RWPE1 (cell line): ENCODE results near the gene NEURL1B.

ENCODE experiments used
- CTCF ChIA-PET: fragments of 350-600 bp; sonication (Branson Sonifier 250); formaldehyde crosslinking; extraction: SDS; loops from one replicate; lab custom pipeline; 2021; lab: Yijun Ruan, JAX
- POLR2A ChIA-PET: fragments of 400-600 bp; formaldehyde crosslinking; extraction: SDS; loops from one replicate; lab custom pipeline; 2020; ENCODE audit warnings: antibody characterized with exemption; ENCODE audit not compliant: low non-redundant PET; lab: Yijun Ruan, JAX
- DNase-seq: peaks from one replicate; pipeline ENCODE4 v3.0.0; 2012; ENCODE audit warnings: low spot score
- H3K27ac ChIP-seq: fragments of 450-650 bp; 2 replicates; pipeline ENCODE4 v1.5.1; 2017
- TF ChIP-seq, protein P1 (sequence below): fragments of 450-650 bp; conservative IDR thresholded peaks from 2 replicates; pipeline ENCODE4 v1.5.1; 2017; ENCODE audit warnings: low read depth, mild to moderate bottlenecking

The NEURL1B gene

DNA sequence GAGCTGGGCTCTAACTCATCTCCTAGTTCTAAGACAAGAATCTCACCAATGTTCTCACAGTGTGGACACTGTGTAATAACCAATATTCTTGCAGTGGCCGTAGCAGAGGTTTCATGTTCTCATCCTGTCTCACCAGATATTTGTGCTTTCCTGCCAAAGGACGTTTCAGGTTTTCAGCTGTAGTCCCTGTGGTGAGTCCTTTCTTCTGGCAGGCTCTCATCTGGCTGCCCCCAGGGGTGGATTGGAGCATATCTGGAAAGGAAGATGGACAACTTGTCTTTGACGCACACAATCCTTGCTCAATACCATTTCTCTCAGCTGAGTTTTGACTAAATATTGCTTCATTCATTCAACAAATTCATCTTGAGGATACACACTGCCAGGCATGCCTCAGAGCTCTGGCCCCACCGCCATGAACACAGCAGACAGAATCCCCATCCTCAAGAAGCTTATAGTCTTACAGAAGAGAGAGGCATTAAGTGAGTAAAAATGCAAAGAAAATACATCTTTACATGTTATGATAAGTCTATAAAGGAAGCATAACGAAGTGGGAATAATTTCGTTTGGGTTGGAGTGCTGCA lies 33.8 kb upstream of the NEURL1B start:
- no peak overlapping the region for H3K27ac ChIP-seq
- TF ChIP-seq, protein P1, sequence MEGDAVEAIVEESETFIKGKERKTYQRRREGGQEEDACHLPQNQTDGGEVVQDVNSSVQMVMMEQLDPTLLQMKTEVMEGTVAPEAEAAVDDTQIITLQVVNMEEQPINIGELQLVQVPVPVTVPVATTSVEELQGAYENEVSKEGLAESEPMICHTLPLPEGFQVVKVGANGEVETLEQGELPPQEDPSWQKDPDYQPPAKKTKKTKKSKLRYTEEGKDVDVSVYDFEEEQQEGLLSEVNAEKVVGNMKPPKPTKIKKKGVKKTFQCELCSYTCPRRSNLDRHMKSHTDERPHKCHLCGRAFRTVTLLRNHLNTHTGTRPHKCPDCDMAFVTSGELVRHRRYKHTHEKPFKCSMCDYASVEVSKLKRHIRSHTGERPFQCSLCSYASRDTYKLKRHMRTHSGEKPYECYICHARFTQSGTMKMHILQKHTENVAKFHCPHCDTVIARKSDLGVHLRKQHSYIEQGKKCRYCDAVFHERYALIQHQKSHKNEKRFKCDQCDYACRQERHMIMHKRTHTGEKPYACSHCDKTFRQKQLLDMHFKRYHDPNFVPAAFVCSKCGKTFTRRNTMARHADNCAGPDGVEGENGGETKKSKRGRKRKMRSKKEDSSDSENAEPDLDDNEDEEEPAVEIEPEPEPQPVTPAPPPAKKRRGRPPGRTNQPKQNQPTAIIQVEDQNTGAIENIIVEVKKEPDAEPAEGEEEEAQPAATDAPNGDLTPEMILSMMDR = no peak
- ChIA-PET POLR2A (no interaction called here), CTCF (interaction anchor here (0.5 to 0.7 kb wide), 2 partner anchors 109 to 338 kb away, joined by 4 read pairs; no protein-coding TSS in a partner anchor)
- no peak for DNase-seq

DNA sequence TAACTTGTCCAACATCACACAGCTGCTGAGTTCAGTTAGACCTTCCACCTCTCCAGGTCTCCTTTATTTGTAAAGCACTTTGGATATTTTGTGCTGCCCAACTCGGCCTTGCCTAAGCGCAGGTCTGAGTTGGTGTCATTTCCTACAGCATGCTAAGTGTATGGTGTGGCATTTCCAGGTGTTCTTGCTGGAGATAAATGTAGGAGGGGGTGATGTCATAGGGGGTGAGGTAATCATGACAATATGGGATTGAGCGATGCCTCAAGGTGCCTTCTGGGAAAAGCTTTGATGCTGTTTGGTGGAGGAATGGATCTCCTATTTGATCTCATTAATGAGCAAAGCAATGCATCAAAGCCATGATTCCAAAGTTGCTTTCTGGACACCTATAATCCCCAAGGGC lies 32.3 kb upstream of the NEURL1B start:
- TF ChIP-seq, protein P1 = no peak
- CTCF ChIA-PET = no interaction called here
- POLR2A ChIA-PET = no interaction called here
- no peak overlapping the region for H3K27ac ChIP-seq
- no peak for DNase-seq

DNA sequence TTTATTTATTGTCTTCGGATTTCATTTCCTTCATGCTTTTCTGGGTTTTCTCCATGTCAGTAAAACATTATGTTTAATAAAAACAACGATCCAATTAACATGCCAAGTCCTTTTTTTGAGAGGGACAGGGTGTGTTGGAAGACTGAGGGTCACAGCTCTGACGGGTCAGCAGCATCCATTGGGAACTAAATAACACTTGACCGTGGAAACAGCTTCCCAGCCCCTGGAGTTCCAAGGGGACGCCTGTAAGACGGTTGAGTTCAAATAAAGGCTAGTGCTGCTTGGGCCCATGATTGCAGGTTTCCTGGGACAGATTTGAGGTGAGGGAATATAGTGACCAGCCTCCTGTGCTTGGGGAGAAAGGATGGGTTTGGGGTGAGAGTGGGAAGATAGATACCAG lies 30.4 kb upstream of the NEURL1B start:
- POLR2A ChIA-PET = no interaction called here
- CTCF ChIA-PET = interaction anchor here (0.6 to 0.7 kb wide), 2 partner anchors 144 to 644 kb away, joined by 3 to 4 read pairs; no protein-coding TSS in a partner anchor
- no peak overlapping the region for H3K27ac ChIP-seq

DNA sequence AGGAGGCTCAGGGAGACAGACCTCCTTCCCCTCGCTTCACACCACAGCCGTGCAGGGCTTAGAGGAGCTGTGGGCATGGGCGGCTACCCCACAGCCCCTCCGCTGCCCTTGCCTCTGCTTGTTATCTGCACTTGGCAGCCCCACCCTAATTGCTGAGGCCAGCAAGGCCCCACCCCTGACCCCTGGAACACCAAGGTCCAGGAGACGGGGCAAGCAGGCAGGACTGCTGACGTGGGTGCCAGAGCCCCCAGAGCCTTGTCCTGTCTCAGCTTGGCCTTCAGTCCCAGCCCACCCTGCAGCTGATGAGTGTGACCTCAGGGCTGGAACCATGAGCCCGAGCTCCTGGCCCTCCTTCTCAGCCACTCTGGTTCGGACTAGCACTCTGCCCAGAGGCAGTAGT lies 29.1 kb upstream of the NEURL1B start:
- H3K27ac ChIP-seq = no peak overlapping the region
- CTCF ChIA-PET = no interaction called here
- no peak for DNase-seq
- TF ChIP-seq, protein P1 = no peak
- POLR2A ChIA-PET = no interaction called here

More for the DNA sequence above, 30.4 kb upstream of the NEURL1B start:
- TF ChIP-seq, protein P1 = no peak
- DNase-seq = no peak

DNA sequence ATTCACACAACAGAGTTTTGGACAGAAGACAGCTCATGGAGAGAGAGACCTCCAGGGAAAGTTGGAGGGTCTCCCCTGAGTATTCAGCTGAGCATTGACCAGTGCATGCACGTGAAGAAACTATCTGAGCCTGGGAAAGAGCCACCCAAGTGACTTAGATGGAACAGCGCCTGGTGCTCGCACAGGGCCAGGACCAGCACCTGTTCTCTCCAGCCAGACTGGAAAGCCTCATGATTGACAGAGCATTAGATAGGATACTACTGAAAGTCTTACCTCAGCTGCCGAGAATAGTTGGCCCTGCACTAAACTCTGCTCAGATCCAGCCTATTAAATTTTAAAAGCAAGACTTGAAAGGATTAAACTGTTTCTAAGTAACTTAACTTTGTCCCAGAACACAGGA lies 28.3 kb upstream of the NEURL1B start:
- TF ChIP-seq, protein P1 = no peak
- no peak for DNase-seq
- H3K27ac ChIP-seq = no peak overlapping the region
- POLR2A ChIA-PET = no interaction called here
- CTCF ChIA-PET = interaction anchor here (0.7 kb wide), 1 partner anchor 28 kb away, joined by 3 read pairs; the partner anchor contains the start of gene NEURL1B

DNA sequence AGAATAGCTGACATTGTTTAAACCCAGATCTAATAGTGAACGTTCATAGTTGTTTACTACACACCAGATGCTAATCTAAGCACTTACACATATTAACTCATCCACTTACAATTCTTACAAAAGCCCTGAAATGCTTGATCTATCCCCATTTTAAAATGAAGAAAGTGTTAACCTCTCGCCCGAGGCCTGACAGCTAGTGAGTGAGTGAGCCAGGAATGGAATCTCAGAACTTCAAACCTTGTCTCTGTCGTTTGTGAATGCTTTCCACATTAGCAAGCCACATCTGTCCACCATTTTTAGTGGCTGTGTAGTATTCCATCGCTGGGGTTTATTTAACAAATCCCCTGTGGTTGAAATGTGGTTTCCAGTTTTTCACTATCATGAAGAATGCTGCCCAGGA lies 24.9 kb upstream of the NEURL1B start:
- CTCF ChIA-PET = no interaction called here
- no peak for DNase-seq
- TF ChIP-seq, protein P1 = no peak
- POLR2A ChIA-PET = no interaction called here
- H3K27ac ChIP-seq = no peak overlapping the region
